Thoracic aorta (tissue), 2 donors: ENCODE data around the gene CEP128. TPM values are rescaled to one million over a fixed set of nuclear protein-coding genes. Genes with fewer than 3 reads are reported as not detected.

Source experiments
- ATAC-seq: fragments of 150-250 bp; one replicate; pipeline ENCODE4 v1.8.0; 2017; ENCODE audit warnings: low read depth; ENCODE audit not compliant: insufficient number of reproducible peaks, low FRiP score
- DNase-seq: peaks from one replicate; pipeline ENCODE4 v3.0.0-alpha.2; 2020; ENCODE audit warnings: low spot score
- H3K27ac ChIP-seq, 2 donors: fragments of 200-600 bp; sonication (generic); 1 replicate in 1 of 2; 2 replicates in 1 of 2; pipeline ENCODE4 v1.5.1; 2016; ENCODE audit warnings: mild to moderate bottlenecking in 2 of 2, moderate library complexity in 2 of 2
- H3K27me3 ChIP-seq: fragments of 200-600 bp; sonication (generic); replicated peaks from 2 replicates; pipeline ENCODE4 v1.6.0; 2016; ENCODE audit warnings: mild to moderate bottlenecking; ENCODE audit not compliant: insufficient read depth
- H3K36me3 ChIP-seq: fragments of 200-600 bp; sonication (generic); one replicate; pipeline ENCODE4 v1.5.1; 2016
- H3K4me1 ChIP-seq, 2 donors: fragments of 200-600 bp; sonication (generic); 1 replicate in 1 of 2; 2 replicates in 1 of 2; pipeline versions ENCODE4 v1.5.1 to v1.6.0; 2016; ENCODE audit warnings: low read depth in 2 of 2, mild to moderate bottlenecking in 1 of 2; ENCODE audit not compliant: control insufficient read depth in 1 of 2
- H3K4me3 ChIP-seq: fragments of 200-600 bp; sonication (generic); 2 replicates; pipeline ENCODE4 v1.5.1; 2016; ENCODE audit warnings: mild to moderate bottlenecking
- H3K9me3 ChIP-seq: fragments of 200-600 bp; sonication (generic); 2 replicates; pipeline ENCODE4 v1.5.1; 2016
- total RNA-seq, 2 donors: library from RNA; depleted of rRNA; stranded (reverse); fragments of >200 nt; gene quantifications; one replicate each; pipeline versions ENCODE4 v1.1.0 to v1.2.3, GENCODE V29; 2016
- TF ChIP-seq, protein P1 (sequence below): fragments of 200-600 bp; sonication (generic); IDR thresholded peaks from one replicate; pipeline ENCODE4 v1.5.1; 2019; ENCODE audit warnings: antibody characterized with exemption

The CEP128 gene
- total RNA-seq, 2 donors from 2014 or later = 2.1 to 4.7 TPM

DNA sequence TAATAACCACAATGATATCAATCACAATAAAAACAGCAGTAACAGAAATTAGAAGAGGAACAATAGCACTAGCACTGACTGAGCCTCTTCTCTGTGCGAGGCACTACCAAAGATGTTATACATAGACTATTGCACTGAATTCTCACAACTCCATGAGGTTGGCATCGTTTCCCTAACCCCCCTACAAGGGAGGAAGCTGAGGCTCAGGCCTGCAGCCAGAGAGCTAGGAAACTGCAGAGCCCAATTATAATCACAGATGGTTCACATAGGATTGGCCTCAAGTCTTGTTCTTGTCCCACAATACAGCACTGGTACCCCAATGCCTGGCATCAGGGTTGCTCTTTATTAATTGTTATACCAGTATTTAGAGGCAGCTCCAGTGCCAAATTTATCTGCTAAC is 278.0 kb downstream of the CEP128 start:
- no peak for ATAC-seq
- no peak for DNase-seq
- no peak overlapping the region for H3K27ac ChIP-seq
- H3K27me3 ChIP-seq = no peaks in the 10 kb centered on the region
- TF ChIP-seq, protein P1, sequence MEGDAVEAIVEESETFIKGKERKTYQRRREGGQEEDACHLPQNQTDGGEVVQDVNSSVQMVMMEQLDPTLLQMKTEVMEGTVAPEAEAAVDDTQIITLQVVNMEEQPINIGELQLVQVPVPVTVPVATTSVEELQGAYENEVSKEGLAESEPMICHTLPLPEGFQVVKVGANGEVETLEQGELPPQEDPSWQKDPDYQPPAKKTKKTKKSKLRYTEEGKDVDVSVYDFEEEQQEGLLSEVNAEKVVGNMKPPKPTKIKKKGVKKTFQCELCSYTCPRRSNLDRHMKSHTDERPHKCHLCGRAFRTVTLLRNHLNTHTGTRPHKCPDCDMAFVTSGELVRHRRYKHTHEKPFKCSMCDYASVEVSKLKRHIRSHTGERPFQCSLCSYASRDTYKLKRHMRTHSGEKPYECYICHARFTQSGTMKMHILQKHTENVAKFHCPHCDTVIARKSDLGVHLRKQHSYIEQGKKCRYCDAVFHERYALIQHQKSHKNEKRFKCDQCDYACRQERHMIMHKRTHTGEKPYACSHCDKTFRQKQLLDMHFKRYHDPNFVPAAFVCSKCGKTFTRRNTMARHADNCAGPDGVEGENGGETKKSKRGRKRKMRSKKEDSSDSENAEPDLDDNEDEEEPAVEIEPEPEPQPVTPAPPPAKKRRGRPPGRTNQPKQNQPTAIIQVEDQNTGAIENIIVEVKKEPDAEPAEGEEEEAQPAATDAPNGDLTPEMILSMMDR = no peak
- no peaks in the 10 kb centered on the region for H3K36me3 ChIP-seq
- no peaks in the 10 kb centered on the region for H3K4me1 ChIP-seq
- H3K9me3 ChIP-seq = no peaks in the 10 kb centered on the region
- no peak overlapping the region for H3K4me3 ChIP-seq

DNA sequence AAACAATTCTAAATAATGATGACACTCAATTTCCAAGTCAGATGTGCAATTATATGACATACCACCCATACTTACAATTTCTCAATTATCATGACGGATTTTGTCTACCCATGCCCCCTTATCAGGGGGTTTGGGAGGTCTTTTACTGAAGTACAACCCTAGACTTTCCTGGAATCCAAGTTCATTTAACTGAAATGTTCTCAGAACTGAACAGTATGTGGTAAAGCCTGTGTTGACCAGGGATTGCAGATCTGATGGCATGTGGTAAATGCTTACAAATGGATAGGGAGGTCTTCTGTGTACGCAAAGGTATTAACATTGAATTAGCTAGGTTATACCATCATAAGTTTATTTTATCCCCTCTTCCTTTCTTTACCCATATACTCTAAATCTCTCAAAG is 281.8 kb downstream of the CEP128 start:
- Histone ChIP-seq H3K27me3 (no peaks in the 10 kb centered on the region), H3K9me3 (no peaks in the 10 kb centered on the region), H3K36me3 (no peaks in the 10 kb centered on the region), H3K27ac (no peak overlapping the region), H3K4me3 (no peak overlapping the region), H3K4me1 (no peaks in the 10 kb centered on the region)
- no peak for DNase-seq
- ATAC-seq = no peak
- TF ChIP-seq, protein P1 = no peak

DNA sequence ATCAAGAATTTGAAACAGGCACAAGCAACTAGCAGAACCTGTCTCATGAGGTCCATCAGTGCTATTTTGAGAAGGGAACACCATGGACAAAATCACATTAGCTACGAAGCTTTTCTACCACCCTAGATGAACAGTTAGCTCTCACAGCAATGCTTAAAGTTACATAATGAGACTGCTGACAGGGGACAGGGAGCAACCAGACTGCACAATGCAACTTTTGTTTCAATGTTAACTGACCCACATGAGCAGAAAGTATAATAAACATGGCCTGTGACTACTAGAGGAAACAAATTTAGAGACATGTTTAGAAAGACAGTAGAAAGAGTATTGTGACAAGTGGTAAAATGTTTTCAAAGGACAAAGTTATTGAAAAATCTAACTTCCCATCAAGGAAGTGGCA is 282.8 kb downstream of the CEP128 start:
- TF ChIP-seq, protein P1 = no peak
- Histone ChIP-seq H3K36me3 (no peaks in the 10 kb centered on the region), H3K4me3 (no peak overlapping the region), H3K9me3 (no peaks in the 10 kb centered on the region), H3K27ac (no peak overlapping the region), H3K4me1 (no peaks in the 10 kb centered on the region), H3K27me3 (no peaks in the 10 kb centered on the region)
- ATAC-seq (no peak), DNase-seq (no peak)

DNA sequence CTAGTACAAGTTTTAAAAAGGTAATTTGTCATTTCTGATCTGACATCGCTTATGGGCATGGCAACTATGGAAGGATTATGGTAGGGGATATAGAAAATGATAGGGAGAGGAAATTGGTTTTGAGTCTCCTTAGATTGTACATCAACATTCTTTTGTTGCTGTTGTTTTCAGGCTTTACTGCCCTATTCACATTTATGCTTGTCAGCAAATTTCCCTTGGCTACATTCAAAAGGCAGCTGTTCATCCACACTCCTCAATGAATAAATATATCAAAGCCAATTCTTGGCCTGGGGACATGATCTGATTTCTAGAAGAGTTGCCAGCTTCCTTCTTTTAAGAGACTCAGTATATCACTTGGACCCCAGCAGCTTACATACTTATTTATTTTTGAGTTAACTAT is 283.4 kb downstream of the CEP128 start:
- Histone ChIP-seq H3K27ac (no peak overlapping the region), H3K4me3 (no peak overlapping the region), H3K4me1 (no peaks in the 10 kb centered on the region), H3K27me3 (no peaks in the 10 kb centered on the region), H3K9me3 (no peaks in the 10 kb centered on the region), H3K36me3 (no peaks in the 10 kb centered on the region)
- ATAC-seq (no peak), DNase-seq (no peak)
- TF ChIP-seq, protein P1 = no peak

DNA sequence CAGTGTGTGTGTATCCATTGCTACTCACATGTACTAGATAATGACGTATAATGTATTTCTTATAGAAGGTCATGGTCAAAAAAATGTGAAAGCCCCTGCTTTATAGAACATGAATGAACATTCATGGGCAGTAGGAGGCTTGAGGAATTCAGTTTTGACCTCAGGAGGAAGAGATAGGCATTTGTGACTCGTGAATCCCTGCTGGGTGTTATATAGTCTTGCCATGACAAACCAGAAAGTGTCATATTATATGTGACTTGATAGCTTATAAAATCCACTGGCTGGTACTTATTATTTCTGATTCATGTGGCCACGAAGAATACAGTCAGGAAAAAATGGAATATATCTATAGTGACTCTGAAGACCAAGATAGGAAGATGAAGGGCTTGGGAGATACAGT is 287.6 kb downstream of the CEP128 start:
- Histone ChIP-seq H3K27me3 (no peaks in the 10 kb centered on the region), H3K27ac (no peak overlapping the region), H3K4me3 (no peak overlapping the region), H3K9me3 (no peaks in the 10 kb centered on the region), H3K36me3 (no peaks in the 10 kb centered on the region), H3K4me1 (no peaks in the 10 kb centered on the region)
- ATAC-seq (no peak), DNase-seq (no peak)
- TF ChIP-seq, protein P1 = no peak
